Hematopoietic multipotent progenitor cell (in vitro differentiated cells): Measurements from ENCODE around the gene VEGFD. TPM values are rescaled to one million over a fixed set of nuclear protein-coding genes. Genes with fewer than 3 reads are reported as not detected.
"Not testable (repeated sequence)": the region's sequence is repeated elsewhere in the genome, so short reads cannot be mapped to it uniquely, and the experiment has no call there.

Experiments used
- DNase-seq, 3 donors: peaks; one replicate each; pipeline ENCODE4 v3.0.0-alpha.2; 2011 to 2015; ENCODE audit warnings: low read depth in 2 of 3, low spot score in 2 of 3
- total RNA-seq: library from RNA; depleted of rRNA; stranded (reverse); fragments of >200 nt; gene quantifications from one replicate; pipeline ENCODE4 v1.2.3, GENCODE V29; 2012

VEGFD gene
- total RNA-seq, 1 donor = not detected

GRCh38 chrX:15314472-15314871 is 69.7 kb downstream of the VEGFD start:
- DNase-seq = no peak

GRCh38 chrX:15311119-15311518 is 73.1 kb downstream of the VEGFD start:
- no peak for DNase-seq

GRCh38 chrX:15310117-15310516 is 74.1 kb downstream of the VEGFD start:
- peak in 1 of 3 donors; percentile 9 for DNase-seq

GRCh38 chrX:15305899-15306298 is 78.3 kb downstream of the VEGFD start:
- not testable (repeated sequence) for DNase-seq

- peak in 2 of 3 donors; percentile 28 to 61 for DNase-seq
These were observed 82.3 kb downstream of the VEGFD start for GRCh38 chrX:15301924-15302323.

GRCh38 chrX:15299941-15300851 is 84.0 kb downstream of the VEGFD start:
- peak in 1 of 3 donors; percentile 39 for DNase-seq

GRCh38 chrX:15298780-15299179 is 85.4 kb downstream of the VEGFD start:
- DNase-seq = no peak

GRCh38 chrX:15298201-15298600 is 86.0 kb downstream of the VEGFD start:
- DNase-seq = peak in 1 of 3 donors; percentile 9

Other genes with a start within 250 kb of the VEGFD start
- gene ASB9, start 114.3 kb downstream of the VEGFD start, total RNA-seq = 27.2 TPM
- under 0.01 TPM for gene ASB11, start 68.8 kb downstream of the VEGFD start, total RNA-seq
- gene PIGA, start 48.9 kb downstream of the VEGFD start, total RNA-seq = 15.6 TPM
- 4.3 TPM for gene PIR, start 108.9 kb upstream of the VEGFD start, total RNA-seq
- 0.27 TPM for gene BMX, start 116.4 kb upstream of the VEGFD start, total RNA-seq
- gene ACE2, start 216.5 kb upstream of the VEGFD start, total RNA-seq = not detected